ENCODE data around the gene SLC12A8. TPM values are rescaled to one million over a fixed set of nuclear protein-coding genes. Genes with fewer than 3 reads are reported as not detected.

Gene SLC12A8
- total RNA-seq, 6 experiments from 2014 or later = 8.5 to 23.4 (median 20.3) TPM

DNA sequence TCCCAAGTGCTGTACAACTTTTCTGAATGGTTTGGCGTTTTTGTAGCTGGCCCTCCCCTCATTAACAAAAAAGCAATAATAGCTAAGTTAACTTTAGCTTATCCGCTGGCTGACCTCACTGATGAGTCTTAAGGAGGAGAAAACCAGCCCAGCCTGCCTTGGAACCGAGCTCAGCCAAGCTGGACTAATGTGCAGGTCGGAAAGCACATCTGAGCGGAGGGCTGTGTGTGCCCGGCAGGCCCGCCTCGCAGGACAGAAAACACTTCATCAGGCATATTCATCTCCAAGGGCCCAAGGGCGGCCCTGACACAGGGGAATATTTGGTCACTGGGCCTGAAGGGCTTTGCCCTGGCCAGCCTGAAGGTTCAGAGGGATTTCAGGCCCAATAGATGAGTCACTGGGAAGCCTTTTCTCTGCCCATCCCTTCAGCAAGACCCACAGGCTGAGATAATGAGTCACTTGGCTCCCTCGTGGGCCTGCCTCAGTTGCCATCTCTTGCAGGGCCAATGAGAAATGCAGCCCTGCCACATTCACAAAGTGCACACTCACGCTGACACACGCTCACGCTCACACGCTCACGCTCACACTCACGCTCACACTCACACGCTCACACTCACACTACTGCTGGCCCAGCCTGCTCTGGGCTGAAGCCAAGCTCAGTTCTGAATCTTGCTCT lies 75.1 kb downstream of the SLC12A8 start:
- ATAC-seq (no peak), DNase-seq (no peak)
- Histone ChIP-seq H3K4me1 (no peaks in the 10 kb centered on the region), H3K27ac (no peak overlapping the region), H3K4me3 (no peak overlapping the region), H3K36me3 (no peaks in the 10 kb centered on the region), H3K9me3 (no peaks in the 10 kb centered on the region), H3K27me3 (no peaks in the 10 kb centered on the region)
- TF ChIP-seq, protein P1, sequence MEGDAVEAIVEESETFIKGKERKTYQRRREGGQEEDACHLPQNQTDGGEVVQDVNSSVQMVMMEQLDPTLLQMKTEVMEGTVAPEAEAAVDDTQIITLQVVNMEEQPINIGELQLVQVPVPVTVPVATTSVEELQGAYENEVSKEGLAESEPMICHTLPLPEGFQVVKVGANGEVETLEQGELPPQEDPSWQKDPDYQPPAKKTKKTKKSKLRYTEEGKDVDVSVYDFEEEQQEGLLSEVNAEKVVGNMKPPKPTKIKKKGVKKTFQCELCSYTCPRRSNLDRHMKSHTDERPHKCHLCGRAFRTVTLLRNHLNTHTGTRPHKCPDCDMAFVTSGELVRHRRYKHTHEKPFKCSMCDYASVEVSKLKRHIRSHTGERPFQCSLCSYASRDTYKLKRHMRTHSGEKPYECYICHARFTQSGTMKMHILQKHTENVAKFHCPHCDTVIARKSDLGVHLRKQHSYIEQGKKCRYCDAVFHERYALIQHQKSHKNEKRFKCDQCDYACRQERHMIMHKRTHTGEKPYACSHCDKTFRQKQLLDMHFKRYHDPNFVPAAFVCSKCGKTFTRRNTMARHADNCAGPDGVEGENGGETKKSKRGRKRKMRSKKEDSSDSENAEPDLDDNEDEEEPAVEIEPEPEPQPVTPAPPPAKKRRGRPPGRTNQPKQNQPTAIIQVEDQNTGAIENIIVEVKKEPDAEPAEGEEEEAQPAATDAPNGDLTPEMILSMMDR (IDR thresholded peaks at IDR 0.05) = no peak
- no peak for TF ChIP-seq POLR2A (IDR thresholded peaks at IDR 0.05)
- intact Hi-C loops (cut with DNase I) = no loop called here
- WGBS (ENCODE audit: insufficient coverage, low coverage, low lambda C conversion rate, missing lambda C conversion rate) = 56% methylated on average over 3 of the region's 17 CpGs

DNA sequence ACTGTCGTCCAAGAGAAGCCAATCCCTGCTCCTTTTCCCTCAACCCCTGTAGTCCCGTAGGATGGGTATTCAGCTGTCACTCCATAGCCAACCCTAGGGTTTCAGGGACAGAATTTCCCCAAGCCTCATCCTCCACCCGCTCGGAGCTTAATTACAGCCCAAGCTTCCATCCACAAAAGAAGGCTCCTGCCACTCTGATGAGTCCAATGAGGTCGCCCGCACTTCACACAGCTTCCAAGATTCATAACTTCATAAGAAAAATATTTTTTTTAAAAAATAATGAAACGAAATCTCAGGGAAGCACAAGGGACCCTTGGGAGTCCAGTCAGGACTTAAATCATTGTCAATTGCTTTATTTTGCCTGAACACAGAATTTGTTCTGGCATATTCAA lies 75.6 kb downstream of the SLC12A8 start:
- WGBS (ENCODE audit: insufficient coverage, low coverage, low lambda C conversion rate, missing lambda C conversion rate) = 78% methylated on average over 4 of the region's 7 CpGs
- no peaks in the 10 kb centered on the region for H3K27me3 ChIP-seq
- no peaks in the 10 kb centered on the region for H3K36me3 ChIP-seq
- TF ChIP-seq, protein P1 (IDR thresholded peaks at IDR 0.05) = no peak
- TF ChIP-seq POLR2A (IDR thresholded peaks at IDR 0.05) = no peak
- H3K9me3 ChIP-seq = no peaks in the 10 kb centered on the region
- no peak for DNase-seq
- H3K4me3 ChIP-seq = no peak overlapping the region
- no peaks in the 10 kb centered on the region for H3K4me1 ChIP-seq
- intact Hi-C loops (cut with DNase I) = no loop called here
- H3K27ac ChIP-seq = no peak overlapping the region
- ATAC-seq = no peak

DNA sequence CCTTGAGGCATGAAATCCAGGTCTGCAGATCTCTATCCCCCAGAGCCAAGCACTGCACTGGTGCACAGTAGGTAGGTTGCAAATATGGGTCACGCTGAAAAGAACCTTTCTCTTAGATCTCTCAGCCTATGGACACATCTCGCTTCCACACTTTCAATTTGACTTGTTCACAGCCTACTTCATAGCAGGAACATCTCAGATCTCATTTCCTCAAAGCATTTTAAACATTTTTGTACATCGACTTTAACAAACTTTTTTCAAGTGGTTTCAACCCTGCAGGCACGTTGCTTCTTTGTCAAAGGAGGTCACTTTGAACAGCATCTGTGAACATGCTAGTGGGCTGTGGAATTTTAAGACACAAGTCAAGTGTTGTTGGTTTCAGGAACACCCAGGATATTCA lies 76.0 kb downstream of the SLC12A8 start:
- WGBS (ENCODE audit: insufficient coverage, low coverage, low lambda C conversion rate, missing lambda C conversion rate) = 74% methylated on average over 4 of the region's 4 CpGs
- no peak for TF ChIP-seq POLR2A (IDR thresholded peaks at IDR 0.05)
- TF ChIP-seq, protein P1 (IDR thresholded peaks at IDR 0.05) = no peak
- H3K4me3 ChIP-seq = no peak overlapping the region
- intact Hi-C loops (cut with DNase I) = no loop called here
- no peak overlapping the region for H3K27ac ChIP-seq
- no peaks in the 10 kb centered on the region for H3K27me3 ChIP-seq
- H3K36me3 ChIP-seq = no peaks in the 10 kb centered on the region
- no peaks in the 10 kb centered on the region for H3K9me3 ChIP-seq
- DNase-seq (no peak), ATAC-seq (peak in 1 of 4 donors; percentile 21)
- H3K4me1 ChIP-seq = no peaks in the 10 kb centered on the region

DNA sequence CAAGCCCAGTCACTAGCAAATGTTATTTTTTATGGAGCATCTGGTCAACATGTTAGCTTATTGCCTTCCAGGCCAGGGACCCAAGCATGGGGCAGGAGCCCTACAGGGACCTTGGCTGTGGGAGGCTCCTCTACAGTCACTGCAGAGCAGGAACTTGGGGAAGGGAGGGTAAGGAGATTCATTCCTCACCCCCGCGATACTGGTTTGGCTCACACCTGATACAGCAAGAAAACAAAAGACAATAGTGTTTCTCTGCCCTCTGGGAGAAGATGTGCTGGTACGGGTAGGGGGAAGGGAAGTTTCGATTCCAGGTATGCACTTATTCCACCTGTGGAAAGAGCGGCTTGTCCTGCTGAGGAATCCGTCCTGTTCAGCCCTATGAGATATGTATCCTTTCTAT lies 77.6 kb downstream of the SLC12A8 start:
- Histone ChIP-seq H3K36me3 (no peaks in the 10 kb centered on the region), H3K4me3 (no peak overlapping the region), H3K27ac (no peak overlapping the region), H3K4me1 (no peaks in the 10 kb centered on the region), H3K27me3 (no peaks in the 10 kb centered on the region), H3K9me3 (no peaks in the 10 kb centered on the region)
- no peak for TF ChIP-seq POLR2A (IDR thresholded peaks at IDR 0.05)
- TF ChIP-seq, protein P1 (IDR thresholded peaks at IDR 0.05) = no peak
- intact Hi-C loops (cut with DNase I) = no loop called here
- DNase-seq (no peak), ATAC-seq (no peak)
- 94% methylated on average over 5 of the region's 6 CpGs for WGBS (ENCODE audit: insufficient coverage, low coverage, low lambda C conversion rate, missing lambda C conversion rate)

Data from right lobe of liver (tissue), 6 donors.